Suprapubic skin (tissue), 4 donors: Measurements from ENCODE around the gene LEMD3.

Experiments used
- EP300 ChIP-seq: sonication (generic); formaldehyde crosslinking; IDR thresholded peaks from one replicate; pipeline ENCODE4 v1.6.1; 2017; ENCODE audit warnings: antibody characterized with exemption
- POLR2A ChIP-seq, 2 donors: fragments of 450-650 bp; IDR thresholded peaks; one replicate each; pipeline ENCODE4 v1.6.1; 2017; ENCODE audit warnings: antibody characterized with exemption in 2 of 2, mild to moderate bottlenecking in 2 of 2, moderate library complexity in 2 of 2
- POLR2AphosphoS5 ChIP-seq, 3 donors: sonication (generic); formaldehyde crosslinking; IDR thresholded peaks; one replicate each; pipeline ENCODE4 v1.6.1; 2017; ENCODE audit warnings: antibody characterized with exemption in 3 of 3
- TF ChIP-seq, protein P1 (sequence below), 2 donors: fragments of 200-600 bp in 1 of 2; fragments of 450-650 bp in 1 of 2; sonication (generic) in 1 of 2; IDR thresholded peaks; one replicate each; pipeline ENCODE4 v1.5.1; 2016 to 2019; ENCODE audit warnings: antibody characterized with exemption in 2 of 2, mild to moderate bottlenecking in 1 of 2, moderate library complexity in 1 of 2

DNA sequence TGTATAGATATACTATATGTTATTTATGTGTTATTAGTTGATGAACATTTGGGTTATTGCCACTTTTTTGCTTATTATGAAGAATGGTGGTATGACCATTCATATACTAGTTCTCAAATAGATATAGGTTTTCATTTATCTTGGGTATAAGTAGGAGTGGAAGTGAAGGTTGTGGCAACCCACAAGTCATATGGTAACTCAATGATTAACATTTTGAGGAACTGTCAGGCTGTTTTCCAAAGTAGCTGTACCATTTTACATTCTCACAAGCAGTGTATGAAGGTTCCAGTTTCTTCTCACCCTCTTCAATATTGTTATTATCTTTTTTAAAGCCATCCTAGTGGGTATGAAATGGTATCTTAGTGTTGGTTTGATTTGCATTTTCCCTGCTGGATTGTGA, 90.1 kb downstream of the LEMD3 start:
- TF ChIP-seq, protein P1, sequence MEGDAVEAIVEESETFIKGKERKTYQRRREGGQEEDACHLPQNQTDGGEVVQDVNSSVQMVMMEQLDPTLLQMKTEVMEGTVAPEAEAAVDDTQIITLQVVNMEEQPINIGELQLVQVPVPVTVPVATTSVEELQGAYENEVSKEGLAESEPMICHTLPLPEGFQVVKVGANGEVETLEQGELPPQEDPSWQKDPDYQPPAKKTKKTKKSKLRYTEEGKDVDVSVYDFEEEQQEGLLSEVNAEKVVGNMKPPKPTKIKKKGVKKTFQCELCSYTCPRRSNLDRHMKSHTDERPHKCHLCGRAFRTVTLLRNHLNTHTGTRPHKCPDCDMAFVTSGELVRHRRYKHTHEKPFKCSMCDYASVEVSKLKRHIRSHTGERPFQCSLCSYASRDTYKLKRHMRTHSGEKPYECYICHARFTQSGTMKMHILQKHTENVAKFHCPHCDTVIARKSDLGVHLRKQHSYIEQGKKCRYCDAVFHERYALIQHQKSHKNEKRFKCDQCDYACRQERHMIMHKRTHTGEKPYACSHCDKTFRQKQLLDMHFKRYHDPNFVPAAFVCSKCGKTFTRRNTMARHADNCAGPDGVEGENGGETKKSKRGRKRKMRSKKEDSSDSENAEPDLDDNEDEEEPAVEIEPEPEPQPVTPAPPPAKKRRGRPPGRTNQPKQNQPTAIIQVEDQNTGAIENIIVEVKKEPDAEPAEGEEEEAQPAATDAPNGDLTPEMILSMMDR (IDR thresholded peaks at IDR 0.05), result no peak
- TF ChIP-seq EP300, result no peak
- no peak for TF ChIP-seq POLR2A (IDR thresholded peaks at IDR 0.05)
- TF ChIP-seq POLR2AphosphoS5 (IDR thresholded peaks at IDR 0.05), result no peak
